Memory B cell (primary cell): ENCODE results near the gene ZNF23.

Experiments
- ATAC-seq: fragments of 150-1000 bp; cut with Tn5 transposase; 2 replicates; pipeline ENCODE4 v1.10.0; 2021; ENCODE audit warnings: low read depth, mild to moderate bottlenecking, moderate library complexity
- DNase-seq, 2 donors: peaks; one replicate each; pipeline ENCODE4 v3.0.0; 2022; ENCODE audit warnings: low spot score in 2 of 2
- H3K27ac Mint-ChIP-seq: one replicate; pipeline ENCODE4 v1.8.0; 2022; ENCODE audit warnings: mild to moderate bottlenecking, moderate library complexity, mixed read lengths
- H3K27me3 Mint-ChIP-seq: one replicate; pipeline ENCODE4 v1.8.0; 2022; ENCODE audit warnings: mixed read lengths
- H3K36me3 Mint-ChIP-seq: one replicate; pipeline ENCODE4 v1.8.0; 2022; ENCODE audit warnings: mild to moderate bottlenecking, mixed read lengths
- H3K4me1 Mint-ChIP-seq: one replicate; pipeline ENCODE4 v1.8.0; 2022; ENCODE audit warnings: mixed read lengths
- H3K4me3 Mint-ChIP-seq: one replicate; pipeline ENCODE4 v1.8.0; 2022; ENCODE audit warnings: mild to moderate bottlenecking, moderate library complexity, mixed read lengths
- H3K9me3 Mint-ChIP-seq: one replicate; pipeline ENCODE4 v1.8.0; 2022; ENCODE audit warnings: mixed read lengths

Gene ZNF23

GRCh38 chr16:71456801-71457200, 5.2 kb downstream of the ZNF23 start:
- Mint-ChIP-seq H3K4me3 (no peak overlapping the region), H3K36me3 (peaks cover 45% of the 10 kb centered on the region), H3K27me3 (no peaks in the 10 kb centered on the region), H3K4me1 (peaks cover 6% of the 10 kb centered on the region), H3K9me3 (peaks cover 11% of the 10 kb centered on the region), H3K27ac (no peak overlapping the region)
- ATAC-seq (no peak), DNase-seq (no peak)

- ATAC-seq (no peak), DNase-seq (no peak)
- H3K4me1 Mint-ChIP-seq, result no peaks in the 10 kb centered on the region
- peaks cover 76% of the 10 kb centered on the region for H3K36me3 Mint-ChIP-seq
- no peak overlapping the region for H3K4me3 Mint-ChIP-seq
- H3K27ac Mint-ChIP-seq, result no peak overlapping the region
- H3K27me3 Mint-ChIP-seq, result no peaks in the 10 kb centered on the region
- peaks cover 23% of the 10 kb centered on the region for H3K9me3 Mint-ChIP-seq
Observed at GRCh38 chr16:71453036-71453435, 9.0 kb downstream of the ZNF23 start.

- ATAC-seq (no peak), DNase-seq (no peak)
- H3K4me3 Mint-ChIP-seq, result no peak overlapping the region
- no peak overlapping the region for H3K27ac Mint-ChIP-seq
- H3K4me1 Mint-ChIP-seq, result no peaks in the 10 kb centered on the region
- H3K9me3 Mint-ChIP-seq, result peaks cover 26% of the 10 kb centered on the region
- no peaks in the 10 kb centered on the region for H3K27me3 Mint-ChIP-seq
- peaks cover 53% of the 10 kb centered on the region for H3K36me3 Mint-ChIP-seq
Observed at GRCh38 chr16:71449020-71449419, 13.0 kb downstream of the ZNF23 start.

DNA sequence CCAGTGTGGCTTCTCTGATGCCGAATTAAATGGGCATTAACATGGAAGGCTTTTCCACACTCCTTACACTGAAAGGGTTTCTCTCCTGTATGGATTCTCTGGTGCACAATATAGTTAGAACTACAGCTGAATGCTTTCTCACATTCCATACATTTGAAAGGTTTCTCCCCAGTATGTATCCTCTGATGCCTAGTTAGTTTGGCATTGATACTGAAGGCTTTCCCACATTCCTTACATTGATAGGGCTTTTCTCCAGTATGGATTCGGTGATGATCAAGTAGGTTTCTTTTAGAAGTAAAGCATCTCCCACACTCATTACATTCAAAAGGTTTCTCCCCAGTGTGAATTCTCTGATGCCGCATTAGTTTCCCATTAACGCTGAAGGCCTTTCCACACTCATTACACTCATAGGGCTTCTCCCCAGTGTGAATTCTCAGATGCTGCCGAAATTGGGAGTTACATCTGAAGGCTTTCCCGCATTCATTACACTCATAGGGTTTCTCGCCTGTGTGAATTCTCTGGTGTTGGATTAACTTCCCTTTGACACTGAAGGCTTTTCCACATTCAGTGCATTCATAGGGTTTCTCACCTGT, 13.7 kb downstream of the ZNF23 start:
- Mint-ChIP-seq H3K4me3 (no peak overlapping the region), H3K27ac (no peak overlapping the region), H3K36me3 (peaks cover 49% of the 10 kb centered on the region), H3K4me1 (no peaks in the 10 kb centered on the region), H3K9me3 (peaks cover 29% of the 10 kb centered on the region), H3K27me3 (no peaks in the 10 kb centered on the region)
- DNase-seq, result no peak
- ATAC-seq, result no peak

- Mint-ChIP-seq H3K9me3 (peaks cover 9% of the 10 kb centered on the region), H3K4me1 (no peaks in the 10 kb centered on the region), H3K27ac (no peak overlapping the region), H3K36me3 (peaks cover 10% of the 10 kb centered on the region), H3K4me3 (no peak overlapping the region), H3K27me3 (peaks cover 4% of the 10 kb centered on the region)
- ATAC-seq, result no peak
- DNase-seq, result no peak
Observed at GRCh38 chr16:71443714-71444113, 18.3 kb downstream of the ZNF23 start.

- peaks cover 10% of the 10 kb centered on the region for H3K27me3 Mint-ChIP-seq
- peaks cover 6% of the 10 kb centered on the region for H3K9me3 Mint-ChIP-seq
- no peak within 1 kb of the TSS for H3K27ac Mint-ChIP-seq
- no peaks in the 10 kb centered on the region for H3K36me3 Mint-ChIP-seq
- DNase-seq (no peak), ATAC-seq (no peak)
- H3K4me3 Mint-ChIP-seq, result no peak within 1 kb of the TSS
- no peaks in the 10 kb centered on the region for H3K4me1 Mint-ChIP-seq
Observed at GRCh38 chr16:71442051-71442440, 20.0 kb downstream of the ZNF23 start, which contains the start of gene TLE7. Gene TLE7, minus strand, starts transcription at chr16:71442054. Its CDS starts 8,730 bp downstream, at chr16:71433324.

- H3K9me3 Mint-ChIP-seq, result peaks cover 6% of the 10 kb centered on the region
- ATAC-seq, result no peak
- no peak overlapping the region for H3K4me3 Mint-ChIP-seq
- H3K27me3 Mint-ChIP-seq, result peaks cover 10% of the 10 kb centered on the region
- H3K27ac Mint-ChIP-seq, result no peak overlapping the region
- H3K36me3 Mint-ChIP-seq, result no peaks in the 10 kb centered on the region
- DNase-seq, result no peak
- H3K4me1 Mint-ChIP-seq, result no peaks in the 10 kb centered on the region
Observed at GRCh38 chr16:71441348-71442050, 20.5 kb downstream of the ZNF23 start.

GRCh38 chr16:71440669-71441347, 21.2 kb downstream of the ZNF23 start:
- DNase-seq (no peak), ATAC-seq (no peak)
- Mint-ChIP-seq H3K9me3 (peaks cover 6% of the 10 kb centered on the region), H3K36me3 (no peaks in the 10 kb centered on the region), H3K4me3 (no peak overlapping the region), H3K4me1 (no peaks in the 10 kb centered on the region), H3K27me3 (peaks cover 10% of the 10 kb centered on the region), H3K27ac (no peak overlapping the region)

GRCh38 chr16:71439523-71439922, 22.5 kb downstream of the ZNF23 start:
- Mint-ChIP-seq H3K9me3 (peaks cover 6% of the 10 kb centered on the region), H3K4me3 (no peak overlapping the region), H3K27me3 (peaks cover 10% of the 10 kb centered on the region), H3K27ac (no peak overlapping the region), H3K4me1 (no peaks in the 10 kb centered on the region), H3K36me3 (no peaks in the 10 kb centered on the region)
- no peak for ATAC-seq
- DNase-seq, result no peak

GRCh38 chr16:71436473-71436872, 25.6 kb downstream of the ZNF23 start:
- H3K27ac Mint-ChIP-seq, result no peak overlapping the region

DNA sequence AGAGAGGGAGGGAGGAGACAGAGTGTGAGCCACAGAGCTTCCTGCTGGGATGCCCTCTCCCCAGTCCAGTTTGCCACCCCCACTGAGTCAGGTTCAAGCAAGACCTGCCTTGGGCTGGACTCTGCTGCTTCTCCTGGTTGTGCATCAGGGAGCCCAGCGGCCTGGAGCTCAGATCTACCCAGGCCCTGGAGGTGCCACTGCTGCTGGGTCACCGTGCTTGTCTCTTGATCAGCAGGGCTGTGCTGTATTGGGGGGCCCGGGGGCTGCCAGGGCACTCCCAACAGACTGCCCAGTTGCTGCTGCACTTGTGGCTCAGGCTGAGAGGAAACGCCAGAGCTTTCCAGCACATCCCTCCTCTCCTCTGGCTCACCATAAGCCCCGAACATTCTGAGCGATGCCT, 29.1 kb downstream of the ZNF23 start:
- Mint-ChIP-seq H3K36me3 (peaks cover 2% of the 10 kb centered on the region), H3K27me3 (peaks cover 14% of the 10 kb centered on the region), H3K9me3 (peaks cover 6% of the 10 kb centered on the region), H3K27ac (no peak overlapping the region), H3K4me1 (no peaks in the 10 kb centered on the region), H3K4me3 (no peak overlapping the region)
- DNase-seq, result no peak
- ATAC-seq, result no peak

More at GRCh38 chr16:71436473-71436872, 25.6 kb downstream of the ZNF23 start:
- no peak for DNase-seq
- H3K4me3 Mint-ChIP-seq, result no peak overlapping the region
- H3K4me1 Mint-ChIP-seq, result no peaks in the 10 kb centered on the region
- peaks cover 13% of the 10 kb centered on the region for H3K27me3 Mint-ChIP-seq
- no peak for ATAC-seq
- H3K36me3 Mint-ChIP-seq, result no peaks in the 10 kb centered on the region
- peaks cover 2% of the 10 kb centered on the region for H3K9me3 Mint-ChIP-seq

DNA sequence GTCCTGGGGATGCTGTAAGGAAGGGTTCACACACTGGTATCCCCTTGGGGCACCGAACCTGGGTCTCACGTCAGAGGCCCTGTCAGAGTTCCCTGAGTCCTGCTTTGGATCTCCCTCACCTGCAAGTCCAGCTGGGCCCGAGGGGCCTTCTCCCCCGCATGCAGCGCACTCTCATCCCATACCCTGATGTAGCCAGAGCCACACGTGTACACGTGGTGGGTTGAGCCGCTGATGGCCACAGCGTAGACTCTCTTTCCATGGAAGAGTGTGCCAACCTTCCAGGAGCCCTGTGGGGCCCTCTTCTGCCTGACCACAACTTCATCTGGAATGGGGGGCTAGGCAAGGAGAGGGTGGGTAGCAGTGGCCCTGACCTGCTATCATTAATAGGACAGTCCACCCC, 30.1 kb downstream of the ZNF23 start:
- Mint-ChIP-seq H3K4me3 (no peak overlapping the region), H3K9me3 (peaks cover 6% of the 10 kb centered on the region), H3K27me3 (peaks cover 11% of the 10 kb centered on the region), H3K4me1 (no peaks in the 10 kb centered on the region), H3K36me3 (peaks cover 2% of the 10 kb centered on the region), H3K27ac (no peak overlapping the region)
- ATAC-seq (no peak), DNase-seq (no peak)

- H3K4me3 Mint-ChIP-seq, result no peak overlapping the region
- H3K27me3 Mint-ChIP-seq, result peaks cover 15% of the 10 kb centered on the region
- ATAC-seq (no peak), DNase-seq (no peak)
- H3K27ac Mint-ChIP-seq, result no peak overlapping the region
- H3K4me1 Mint-ChIP-seq, result peaks cover 5% of the 10 kb centered on the region
- H3K36me3 Mint-ChIP-seq, result peaks cover 2% of the 10 kb centered on the region
- H3K9me3 Mint-ChIP-seq, result peaks cover 6% of the 10 kb centered on the region
Observed at GRCh38 chr16:71431176-71431575, 30.9 kb downstream of the ZNF23 start.

DNA sequence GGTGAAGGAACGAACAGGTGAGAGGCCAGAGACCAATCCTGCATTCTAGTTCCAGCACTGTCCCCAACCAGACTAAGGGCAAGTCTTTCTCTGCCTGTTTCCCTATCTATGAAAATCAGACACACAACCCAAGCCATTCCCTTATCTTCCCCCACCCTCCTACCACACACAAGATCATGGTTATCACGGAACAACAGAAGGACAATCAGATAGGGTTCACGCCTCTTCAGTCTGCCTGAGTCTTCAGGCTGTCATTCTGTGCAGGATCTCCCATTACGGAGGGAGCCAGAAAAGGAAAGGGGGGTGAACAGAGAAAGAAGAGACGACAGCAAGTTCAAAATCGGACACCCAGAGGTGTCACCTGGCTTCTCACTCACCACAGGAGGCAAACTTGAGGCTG, 31.3 kb downstream of the ZNF23 start:
- Mint-ChIP-seq H3K27me3 (peaks cover 19% of the 10 kb centered on the region), H3K4me1 (peaks cover 9% of the 10 kb centered on the region), H3K27ac (no peak overlapping the region), H3K36me3 (peaks cover 2% of the 10 kb centered on the region), H3K4me3 (no peak overlapping the region), H3K9me3 (peaks cover 6% of the 10 kb centered on the region)
- DNase-seq, result no peak
- ATAC-seq, result no peak
